ENCODE data around the gene TLDC2.
"Not testable (repeated sequence)": the region's sequence is repeated elsewhere in the genome, so short reads cannot be mapped to it uniquely, and the experiment has no call there.

TLDC2 gene

DNA sequence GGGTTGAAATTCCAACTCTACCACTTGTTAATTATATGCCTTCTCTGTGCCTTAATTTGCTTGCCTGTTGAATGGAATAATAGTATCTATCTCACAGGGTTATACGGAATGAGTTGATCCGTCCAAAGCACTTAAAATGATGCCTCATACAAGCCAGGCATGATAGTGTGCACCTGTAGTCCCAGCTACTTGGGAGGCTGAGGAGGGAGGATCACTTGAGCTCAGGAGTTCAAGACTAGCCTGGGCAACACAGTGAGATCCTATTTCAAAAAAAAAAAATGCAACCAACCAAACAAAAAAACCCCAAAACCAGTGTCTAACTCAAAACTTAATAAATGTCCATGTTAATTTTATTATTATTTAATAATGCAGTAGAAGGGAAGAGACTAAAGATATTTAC lies 40.3 kb downstream of the TLDC2 start:
- no peak for DNase-seq

DNA sequence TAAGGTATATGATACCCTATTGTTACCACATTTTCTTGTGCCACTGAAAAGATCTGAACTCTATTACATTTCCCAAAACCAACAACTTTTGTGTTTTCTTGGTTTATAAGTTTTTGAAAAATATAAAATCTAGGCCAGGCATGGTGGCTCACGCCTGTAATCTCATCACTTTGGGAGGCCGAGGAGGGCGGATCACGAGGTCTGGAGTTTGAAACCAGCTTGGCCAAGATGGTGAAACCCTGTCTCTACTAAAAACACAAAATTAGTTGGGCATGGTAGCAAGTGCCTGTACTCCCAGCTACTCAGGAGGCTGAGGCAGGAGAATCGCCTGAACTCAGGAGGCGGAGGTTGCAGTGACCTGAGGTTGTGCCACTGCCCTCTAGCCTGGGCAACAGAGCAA lies 41.3 kb downstream of the TLDC2 start:
- no peak for DNase-seq

DNA sequence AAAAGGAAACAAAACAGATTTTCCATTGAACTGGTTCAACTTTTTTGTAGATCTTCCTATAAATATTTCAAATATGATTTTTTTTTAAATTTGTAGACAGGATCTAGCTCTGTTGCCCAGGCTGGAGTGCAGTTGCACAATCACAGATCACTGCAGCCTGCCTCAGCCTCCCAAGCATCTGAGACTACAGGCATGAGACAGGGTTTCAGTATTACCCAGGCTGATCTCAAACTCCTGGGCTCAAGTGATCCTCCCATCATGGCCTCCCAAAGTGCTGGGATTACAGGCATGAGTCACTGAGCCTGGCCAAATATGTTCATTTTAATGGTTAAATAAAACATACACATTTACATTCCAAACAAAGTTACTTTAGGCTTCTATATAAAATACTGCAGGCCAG lies 42.0 kb downstream of the TLDC2 start:
- DNase-seq = no peak

DNA sequence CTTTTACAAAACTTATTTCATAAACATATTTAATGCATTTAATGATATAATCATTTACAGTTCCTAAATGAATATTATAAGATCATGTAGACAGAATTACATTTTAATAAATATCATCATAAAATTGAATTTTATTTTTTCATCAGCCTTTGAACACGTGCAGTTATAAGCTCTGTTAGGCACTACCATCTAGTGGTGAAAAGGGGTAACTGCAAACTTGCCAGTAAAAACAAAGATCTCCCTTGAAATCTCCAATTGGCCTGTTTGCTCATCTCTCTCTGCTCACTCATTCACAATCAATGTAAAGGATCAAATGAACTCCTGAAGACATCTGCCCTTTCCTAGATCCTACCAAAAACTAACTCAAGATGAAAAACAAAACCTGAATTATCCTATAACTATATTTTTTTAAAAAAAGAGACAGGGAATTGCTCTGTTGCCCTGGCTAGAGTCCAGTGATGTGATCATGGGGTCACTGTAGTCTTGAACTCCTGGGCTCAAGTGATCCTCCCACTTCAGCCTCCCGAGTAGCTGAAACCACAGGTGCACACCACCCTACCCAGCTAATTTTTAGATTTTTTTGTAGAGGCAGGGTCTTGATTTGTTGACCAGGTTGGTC lies 43.9 kb downstream of the TLDC2 start:
- no peak for DNase-seq

DNA sequence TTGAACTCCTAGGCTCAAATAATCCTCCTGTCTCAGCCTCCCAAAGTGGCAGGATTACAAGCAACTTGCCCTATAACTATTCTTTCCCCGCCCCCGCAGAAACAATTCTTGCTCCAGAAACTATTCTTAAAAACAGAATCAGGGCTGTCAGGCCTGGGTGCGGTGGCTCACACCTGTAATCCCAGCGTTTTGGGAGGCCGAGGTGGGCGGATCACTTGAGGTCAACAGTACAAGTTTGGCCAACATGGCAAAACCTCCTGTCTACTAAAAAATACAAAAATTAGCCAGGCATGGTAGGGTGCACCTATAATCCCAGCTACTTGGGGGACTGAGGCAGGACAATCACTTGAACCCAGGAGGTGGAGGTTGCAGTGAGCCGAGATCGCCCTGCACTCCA lies 44.4 kb downstream of the TLDC2 start:
- no peak for DNase-seq

DNA sequence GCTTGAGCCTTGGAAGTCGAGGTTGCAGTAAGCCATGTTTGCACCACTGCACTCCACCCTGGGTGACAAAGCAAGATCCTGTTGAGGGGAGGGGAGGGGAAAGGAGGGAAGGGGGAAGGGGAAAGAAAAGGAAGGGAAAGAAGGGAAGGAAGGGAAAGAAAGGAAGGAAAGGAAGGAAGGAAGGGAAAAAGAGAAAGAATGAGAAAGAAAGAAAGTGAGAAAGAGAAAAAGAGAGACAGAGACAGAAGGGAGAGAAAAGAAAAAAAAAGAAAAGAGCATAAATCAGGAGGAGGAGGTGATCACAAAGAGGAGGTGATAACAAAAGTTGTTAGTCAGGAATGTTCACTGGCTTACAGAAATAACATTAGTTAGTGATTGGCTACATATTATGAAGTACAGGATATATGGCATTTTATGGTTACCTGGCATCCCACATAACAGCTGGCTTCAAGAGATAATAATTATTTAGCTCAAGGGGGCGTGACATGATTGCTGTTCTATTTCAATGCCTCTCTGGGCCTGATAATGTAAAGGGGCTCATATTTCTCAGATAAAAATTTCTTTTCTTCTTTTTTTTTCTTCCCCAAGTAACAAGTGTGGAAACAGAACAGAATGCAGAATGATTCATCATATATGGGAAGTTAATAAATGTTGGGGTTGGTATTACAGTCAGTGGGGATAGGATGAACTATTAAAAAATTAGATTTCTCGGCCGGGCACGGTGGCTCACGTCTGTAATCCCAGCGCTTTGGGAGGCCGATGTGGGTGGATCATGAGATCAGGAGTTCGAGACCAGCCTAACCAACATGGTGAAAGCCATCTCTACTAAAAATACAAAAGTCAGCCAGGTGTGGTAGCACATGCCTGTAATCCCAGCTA lies 48.5 kb downstream of the TLDC2 start:
- DNase-seq = no peak

DNA sequence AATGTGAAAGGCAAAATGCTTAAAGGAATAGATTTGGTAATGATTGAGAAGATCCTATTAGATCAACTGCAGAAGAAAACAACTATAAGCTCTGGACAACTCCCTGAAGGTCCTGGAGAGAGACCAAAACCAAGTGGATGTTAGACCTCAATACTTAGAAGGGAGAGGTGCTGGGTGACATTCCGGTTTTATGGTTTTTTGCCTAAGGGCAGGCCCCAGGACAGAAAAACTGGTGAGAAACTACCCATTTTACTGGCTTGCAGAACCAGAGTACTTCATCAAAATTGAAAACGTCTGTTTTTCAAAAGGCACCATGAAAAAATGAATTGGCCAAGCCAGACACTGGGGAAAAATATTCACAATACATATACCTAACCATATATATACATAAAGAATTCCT lies 49.3 kb downstream of the TLDC2 start:
- no peak for DNase-seq

DNA sequence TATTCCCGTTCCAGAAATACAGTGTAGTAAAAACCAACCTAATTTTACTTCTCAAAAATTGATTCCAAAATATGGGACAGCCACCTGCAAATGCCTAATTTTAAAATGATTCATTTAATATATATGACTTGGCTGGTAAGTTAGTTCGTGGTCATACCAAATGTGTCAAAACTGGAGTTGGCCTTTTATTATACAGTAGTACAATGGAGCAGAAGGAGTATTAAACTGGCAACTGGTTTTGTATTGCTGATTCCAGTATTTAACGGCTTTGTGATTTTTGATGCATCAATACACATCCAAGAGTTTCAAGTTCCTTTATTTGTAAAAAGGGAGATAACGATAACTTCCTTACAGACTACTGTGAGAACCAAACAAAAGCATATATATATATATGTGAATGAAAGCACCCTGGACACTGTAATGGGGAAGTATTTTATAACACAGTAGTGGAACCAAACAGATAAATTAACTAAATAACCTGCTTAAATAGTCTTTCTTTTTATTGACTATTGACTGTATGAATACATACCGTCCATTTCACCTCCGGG lies 50.8 kb downstream of the TLDC2 start:
- no peak for DNase-seq

DNA sequence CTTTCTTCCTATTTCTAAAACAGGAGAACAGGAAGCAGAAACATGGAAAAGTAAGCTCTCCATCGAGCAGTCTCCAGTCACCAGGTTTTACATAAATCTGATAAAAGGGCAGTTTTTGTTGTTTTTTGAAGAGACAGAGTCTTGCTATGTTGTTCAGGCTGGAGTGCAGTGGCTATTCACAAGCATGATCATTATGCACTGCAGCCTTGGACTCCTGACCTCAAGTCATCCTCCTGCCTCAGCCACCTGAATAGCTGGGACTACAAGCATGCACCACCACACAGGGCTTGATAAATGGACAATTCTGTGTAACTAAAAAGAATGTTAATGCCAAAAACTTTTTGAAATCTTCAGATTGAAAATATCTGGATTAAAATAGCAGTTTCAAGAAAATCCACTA lies 51.8 kb downstream of the TLDC2 start:
- no peak for DNase-seq

DNA sequence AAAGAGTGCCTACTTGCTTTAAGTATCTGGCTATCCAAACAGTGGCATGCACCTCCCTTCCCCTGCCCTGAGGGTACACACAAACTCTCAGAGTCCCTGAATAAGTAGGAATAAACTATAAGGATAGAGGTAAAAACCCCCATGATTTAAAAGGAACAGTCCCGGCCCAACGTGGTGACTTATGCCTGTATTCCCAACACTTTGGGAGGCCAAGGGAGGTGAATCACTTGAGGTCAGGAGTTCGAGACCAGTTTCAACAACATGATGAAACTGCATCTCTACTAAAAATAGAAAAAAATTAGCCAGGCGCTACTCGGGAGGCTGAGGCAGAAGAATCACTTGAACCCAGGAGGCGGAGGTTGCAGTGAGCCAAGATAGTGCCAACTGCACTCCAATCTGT lies 53.4 kb downstream of the TLDC2 start:
- DNase-seq = no peak

DNA sequence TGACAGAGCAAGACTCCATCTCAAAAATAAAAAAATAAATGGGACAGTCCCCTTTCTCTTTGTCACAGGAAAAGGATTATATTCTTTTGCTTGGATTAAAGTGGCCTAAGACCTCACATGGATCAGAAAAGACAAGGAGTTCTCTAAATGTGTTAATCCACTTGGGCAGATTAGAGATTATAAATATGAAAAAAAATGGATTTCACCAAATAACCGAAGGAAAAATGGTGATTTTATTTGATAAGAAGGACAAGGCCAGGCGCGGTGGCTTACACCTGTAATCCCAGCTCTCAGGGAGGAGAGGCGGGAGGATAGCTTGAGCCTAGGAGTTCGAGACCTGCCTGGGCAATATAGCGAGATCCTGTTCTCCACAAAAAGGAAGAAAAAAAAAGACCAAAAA lies 53.8 kb downstream of the TLDC2 start:
- no peak for DNase-seq

DNA sequence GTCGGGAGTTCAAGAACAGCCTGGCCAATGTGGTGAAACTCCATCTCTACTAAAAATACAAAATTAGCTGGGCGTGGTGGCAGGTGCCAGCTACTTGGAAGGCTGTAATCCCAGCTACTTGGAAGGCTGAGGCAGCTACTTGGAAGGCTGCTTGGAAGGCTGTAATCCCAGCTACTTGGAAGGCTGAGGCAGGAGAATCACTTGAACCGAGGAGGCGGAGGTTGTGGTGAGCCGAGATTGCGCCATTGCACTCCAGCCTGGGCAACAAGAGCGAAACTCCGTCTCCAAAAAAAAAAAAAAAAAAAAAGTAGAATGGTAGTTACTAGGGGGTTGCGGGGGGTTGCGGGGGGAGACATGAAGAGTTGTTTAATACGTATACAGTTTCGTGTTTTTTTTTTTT lies 56.1 kb downstream of the TLDC2 start:
- DNase-seq = not testable (repeated sequence)

DNA sequence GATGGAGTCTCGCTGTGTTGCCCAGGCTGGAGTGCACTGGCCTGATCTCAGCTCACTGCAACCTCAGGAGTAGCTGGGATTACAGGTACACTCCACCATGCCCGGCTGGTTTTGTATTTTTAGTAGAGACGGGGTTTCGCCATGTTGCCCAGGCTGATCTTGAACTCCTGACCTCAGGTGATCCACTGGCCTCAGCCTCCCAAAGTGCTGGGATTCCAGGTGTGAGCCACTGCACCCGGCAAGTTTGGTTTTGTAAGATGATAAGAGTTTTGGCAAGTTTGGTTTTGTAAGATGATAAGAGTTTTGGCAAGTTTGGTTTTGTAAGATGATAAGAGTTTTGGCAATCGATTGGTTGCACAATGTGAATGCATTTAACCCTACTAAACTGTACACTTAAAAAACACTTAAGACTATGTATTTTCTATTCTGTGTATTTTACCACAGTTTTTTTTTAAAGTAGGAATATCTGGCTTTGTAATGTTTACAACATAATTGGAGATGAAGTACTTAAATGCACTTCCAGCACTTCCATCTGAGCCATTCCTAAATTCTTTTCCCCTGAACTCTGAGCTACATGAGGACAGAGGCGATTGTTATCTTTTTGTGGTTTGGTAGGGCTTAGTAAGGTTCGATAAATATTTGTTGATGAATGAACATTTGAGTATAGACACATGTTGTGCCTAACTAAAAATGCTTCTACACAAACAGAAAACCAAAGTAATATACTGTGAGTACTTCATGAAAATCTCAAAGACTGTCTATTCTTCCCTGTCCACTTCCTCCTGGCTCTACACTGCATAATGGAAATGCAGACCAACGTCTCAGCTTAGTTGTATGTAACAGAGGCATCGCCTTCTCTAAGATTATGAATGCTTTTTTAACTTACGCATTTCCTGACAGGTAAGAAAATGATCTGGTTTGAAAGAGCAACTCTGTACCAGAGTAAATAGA lies 56.8 kb downstream of the TLDC2 start:
- no peak for DNase-seq

DNA sequence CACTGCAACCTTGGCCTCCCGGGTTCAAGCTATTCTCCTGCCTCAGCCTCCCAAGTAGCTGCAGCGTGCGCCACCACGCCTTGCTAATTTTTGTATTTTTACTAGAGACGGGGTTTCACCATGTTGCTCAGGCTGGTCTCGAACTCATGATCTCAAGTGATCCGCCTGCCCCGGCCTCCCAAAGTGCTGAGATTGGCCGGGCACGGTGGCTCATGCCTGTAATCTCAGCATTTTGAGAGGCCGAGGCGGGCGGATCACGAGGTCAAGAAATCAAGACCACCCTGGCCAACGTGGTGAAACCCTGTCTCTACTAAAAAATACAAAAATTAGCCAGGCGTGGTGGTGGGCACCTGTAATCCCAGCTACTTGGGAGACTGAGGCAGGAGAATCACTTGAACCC lies 57.6 kb downstream of the TLDC2 start:
- DNase-seq = not testable (repeated sequence)

DNA sequence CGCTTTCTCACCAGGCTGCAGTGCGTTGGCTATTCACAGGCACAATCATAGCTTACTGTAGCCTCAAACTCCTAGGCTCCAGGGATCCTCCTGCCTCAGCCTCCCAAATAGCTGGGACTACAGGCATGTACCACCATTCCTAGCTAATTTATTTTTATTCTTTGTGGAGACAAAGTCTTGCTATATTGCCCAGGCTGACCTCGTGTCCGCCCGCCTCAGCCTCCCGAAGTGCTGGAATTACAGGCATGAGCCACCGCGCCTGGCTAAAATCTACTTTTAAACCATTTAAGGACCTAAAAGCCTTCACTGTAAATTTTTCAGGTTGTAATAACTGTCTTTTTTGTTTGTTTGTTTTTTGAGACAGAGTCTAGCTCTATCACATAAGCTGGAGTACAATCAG lies 60.4 kb downstream of the TLDC2 start:
- DNase-seq = no peak

DNA sequence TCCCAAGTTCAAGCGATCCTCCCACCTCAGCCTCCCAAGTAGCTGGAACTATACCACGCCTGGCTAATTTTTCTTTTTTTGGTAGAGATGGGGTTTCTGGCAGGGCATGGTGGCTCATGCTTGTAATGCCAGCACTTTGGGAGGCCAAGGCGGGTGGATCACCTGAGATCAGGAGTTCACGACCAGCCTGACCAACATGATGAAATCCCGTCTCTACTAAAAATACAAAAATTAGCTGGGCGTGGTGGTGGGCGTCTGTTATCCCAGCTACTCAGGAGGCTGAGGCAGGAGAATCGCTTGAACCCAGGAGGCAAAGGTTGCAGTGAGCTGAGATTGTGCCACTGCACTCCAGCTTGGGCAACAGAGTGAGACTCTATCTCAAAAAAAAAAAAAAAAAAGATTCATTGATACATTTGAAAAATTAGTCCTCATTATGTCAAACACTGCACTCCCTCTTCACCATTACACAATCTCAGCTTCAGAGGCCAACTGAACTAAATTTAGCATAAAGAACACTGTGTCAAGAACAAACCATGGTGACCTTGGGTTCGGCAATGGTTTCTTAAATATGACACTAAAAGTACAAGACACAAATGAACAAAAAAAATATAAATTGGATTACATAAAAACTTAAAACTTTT lies 60.9 kb downstream of the TLDC2 start:
- not testable (repeated sequence) for DNase-seq

DNA sequence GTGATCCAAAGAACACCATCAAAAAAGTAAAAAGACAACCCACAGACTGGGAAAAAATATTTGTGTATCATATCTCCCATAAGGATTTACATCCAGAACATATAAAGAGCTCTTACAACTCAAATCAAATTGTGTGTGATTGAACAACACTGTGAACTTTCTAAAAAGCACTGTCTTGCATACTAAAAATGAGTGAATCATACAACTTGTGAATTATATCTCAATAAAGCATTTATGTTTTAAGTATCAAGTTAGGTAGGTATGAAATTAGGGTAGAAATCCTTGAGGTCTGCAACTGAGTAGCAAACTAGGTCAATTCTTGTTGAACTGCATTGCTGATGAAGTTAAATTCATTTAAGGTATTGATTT lies 61.4 kb downstream of the TLDC2 start:
- DNase-seq = no peak

DNA sequence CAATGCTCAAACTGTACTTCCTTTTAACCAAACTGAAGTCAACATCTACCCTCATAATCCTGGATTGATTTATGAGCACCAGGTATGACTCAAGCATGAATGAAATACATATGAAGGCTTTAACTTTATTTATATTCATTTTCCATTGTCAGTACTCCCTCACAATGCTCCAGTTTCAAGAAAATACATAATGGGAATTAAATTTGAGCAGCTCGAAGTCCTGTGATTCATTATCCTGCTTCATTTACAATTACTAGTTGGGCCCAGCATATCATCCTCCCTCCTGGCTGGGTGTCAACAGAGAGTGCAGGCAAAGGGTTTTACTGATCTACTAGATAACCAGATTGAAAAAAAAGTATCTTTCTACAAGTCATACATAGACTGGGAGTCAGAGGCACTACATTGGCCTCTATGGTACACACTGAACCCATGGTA lies 65.5 kb downstream of the TLDC2 start:
- DNase-seq = no peak

Measured in GOT3 (cell line).